WTC11 (cell line): ENCODE data around the gene EIF2D. TPM values are rescaled to one million over a fixed set of nuclear protein-coding genes. Genes with fewer than 3 reads are reported as not detected.

Experiments used
- ATAC-seq: fragments of 200-7000 bp; cut with Tn5 transposase; 2 replicates; pipeline ENCODE4 v1.10.0; 2021; ENCODE audit warnings: mild to moderate bottlenecking, moderate library complexity
- CTCF ChIA-PET: fragments of 300-600 bp; sonication (Branson Sonifier 250); formaldehyde crosslinking; loops from one replicate; lab custom pipeline; 2021; ENCODE audit warnings: antibody characterized with exemption; lab: Charles Lee
- POLR2A ChIA-PET: fragments of 350-600 bp; sonication (Branson Sonifier 250); formaldehyde crosslinking; loops from one replicate; lab custom pipeline; 2021; ENCODE audit warnings: antibody characterized with exemption; lab: Charles Lee
- DNase-seq: peaks from one replicate; pipeline ENCODE4 v3.0.0; 2021; ENCODE audit warnings: low spot score
- H3K27ac Mint-ChIP-seq: 2 replicates; pipeline ENCODE4 v1.8.0; 2021; ENCODE audit warnings: mixed read lengths
- H3K27me3 Mint-ChIP-seq: 2 replicates; pipeline ENCODE4 v1.8.0; 2021; ENCODE audit warnings: low read depth, mild to moderate bottlenecking, moderate library complexity, mixed read lengths
- H3K36me3 Mint-ChIP-seq: 2 replicates; pipeline ENCODE4 v1.8.0; 2021; ENCODE audit warnings: mixed read lengths
- H3K4me1 Mint-ChIP-seq: 2 replicates; pipeline ENCODE4 v1.8.0; 2022; ENCODE audit warnings: mixed read lengths
- H3K4me3 Mint-ChIP-seq: 2 replicates; pipeline ENCODE4 v1.8.0; 2021; ENCODE audit warnings: mild to moderate bottlenecking, moderate library complexity, mixed read lengths
- H3K9me3 Mint-ChIP-seq: 2 replicates; pipeline ENCODE4 v1.8.0; 2021; ENCODE audit warnings: mixed read lengths
- CREB1 ChIP-seq: sonication (generic); formaldehyde crosslinking; IDR thresholded peaks from 2 replicates; pipeline ENCODE4 v1.8.0; 2023; ENCODE audit warnings: mild to moderate bottlenecking, missing genetic modification reagents
- CREM ChIP-seq: sonication (generic); formaldehyde crosslinking; IDR thresholded peaks from 2 replicates; pipeline ENCODE4 v1.8.1; 2022; ENCODE audit warnings: mild to moderate bottlenecking, missing genetic modification reagents, moderate library complexity
- GABPB1 ChIP-seq: sonication (generic); formaldehyde crosslinking; IDR thresholded peaks from 2 replicates; pipeline ENCODE4 v1.8.1; 2023; ENCODE audit warnings: mild to moderate bottlenecking, missing genetic modification reagents
- GRHL2 ChIP-seq: fragments of 250-450 bp; sonication (Bioruptor Pico); IDR thresholded peaks from 2 replicates; pipeline ENCODE4 v1.8.0; 2022; ENCODE audit warnings: mild to moderate bottlenecking, moderate library complexity; ENCODE audit not compliant: insufficient replicate concordance, severe bottlenecking
- IRF2 ChIP-seq: sonication (generic); formaldehyde crosslinking; IDR thresholded peaks from 2 replicates; pipeline ENCODE4 v1.8.0; 2022; ENCODE audit warnings: low read depth, missing genetic modification reagents, borderline replicate concordance
- RORB ChIP-seq: fragments of 250-450 bp; sonication (Bioruptor Pico); IDR thresholded peaks from 2 replicates; pipeline ENCODE4 v1.9.0; 2021; ENCODE audit warnings: mild to moderate bottlenecking
- SMAD4 ChIP-seq: sonication (generic); formaldehyde crosslinking; IDR thresholded peaks from 2 replicates; pipeline ENCODE4 v1.8.0; 2022; ENCODE audit warnings: mild to moderate bottlenecking, missing genetic modification reagents
- SP1 ChIP-seq: sonication (generic); formaldehyde crosslinking; conservative IDR thresholded peaks from 2 replicates; pipeline ENCODE4 v1.8.1; 2022; ENCODE audit warnings: missing genetic modification reagents
- ZBTB21 ChIP-seq: sonication (generic); formaldehyde crosslinking; IDR thresholded peaks from 2 replicates; pipeline ENCODE4 v1.8.1; 2023; ENCODE audit warnings: mild to moderate bottlenecking, missing genetic modification reagents, borderline replicate concordance
- ZNF219 ChIP-seq: sonication (generic); formaldehyde crosslinking; IDR thresholded peaks from 2 replicates; pipeline ENCODE4 v1.8.0; 2023; ENCODE audit warnings: missing genetic modification reagents, mild to moderate bottlenecking, borderline replicate concordance
- ZNF416 ChIP-seq: fragments of 250-450 bp; sonication (Bioruptor Pico); IDR thresholded peaks from 2 replicates; pipeline ENCODE4 v1.9.0; 2021; ENCODE audit warnings: mild to moderate bottlenecking, inconsistent platforms
- total RNA-seq: library from RNA; stranded (reverse); gene quantifications from 3 replicates; pipeline ENCODE4 v1.2.3, GENCODE V29; 2021
- TF ChIP-seq, protein P1 (sequence below): fragments of 200-600 bp; IDR thresholded peaks from 2 replicates; pipeline ENCODE4 v1.8.0; 2022; ENCODE audit warnings: antibody characterized with exemption
- TF ChIP-seq, protein P2 (sequence below): sonication (generic); formaldehyde crosslinking; IDR thresholded peaks from 2 replicates; pipeline ENCODE4 v1.8.1; 2023; ENCODE audit warnings: mild to moderate bottlenecking, missing genetic modification reagents, borderline replicate concordance
- TF ChIP-seq, protein P3 (sequence below): sonication (generic); formaldehyde crosslinking; IDR thresholded peaks from 2 replicates; pipeline ENCODE4 v1.8.0; 2022; ENCODE audit warnings: mild to moderate bottlenecking, missing genetic modification reagents
- TF ChIP-seq, protein P4 (sequence below): sonication (generic); formaldehyde crosslinking; IDR thresholded peaks from 2 replicates; pipeline ENCODE4 v1.8.1; 2023; ENCODE audit warnings: mild to moderate bottlenecking, missing genetic modification reagents
- TF ChIP-seq, protein P5 (sequence below): sonication (generic); formaldehyde crosslinking; conservative IDR thresholded peaks from 2 replicates; pipeline ENCODE4 v1.8.1; 2022; ENCODE audit warnings: mild to moderate bottlenecking, missing genetic modification reagents
- TF ChIP-seq, protein P6 (sequence below): sonication (generic); formaldehyde crosslinking; IDR thresholded peaks from 2 replicates; pipeline ENCODE4 v1.8.1; 2023; ENCODE audit warnings: mild to moderate bottlenecking, missing genetic modification reagents, moderate library complexity
- TF ChIP-seq, protein P7 (sequence below): sonication (generic); formaldehyde crosslinking; IDR thresholded peaks from 2 replicates; pipeline ENCODE4 v1.8.0; 2022; ENCODE audit warnings: mild to moderate bottlenecking, missing genetic modification reagents
- TF ChIP-seq, protein P8 (sequence below): sonication (generic); formaldehyde crosslinking; IDR thresholded peaks from 2 replicates; pipeline ENCODE4 v1.8.0; 2022; ENCODE audit warnings: mild to moderate bottlenecking, missing genetic modification reagents

EIF2D gene
- total RNA-seq, 1 experiment from 2014 or later, result 35.7 TPM

DNA sequence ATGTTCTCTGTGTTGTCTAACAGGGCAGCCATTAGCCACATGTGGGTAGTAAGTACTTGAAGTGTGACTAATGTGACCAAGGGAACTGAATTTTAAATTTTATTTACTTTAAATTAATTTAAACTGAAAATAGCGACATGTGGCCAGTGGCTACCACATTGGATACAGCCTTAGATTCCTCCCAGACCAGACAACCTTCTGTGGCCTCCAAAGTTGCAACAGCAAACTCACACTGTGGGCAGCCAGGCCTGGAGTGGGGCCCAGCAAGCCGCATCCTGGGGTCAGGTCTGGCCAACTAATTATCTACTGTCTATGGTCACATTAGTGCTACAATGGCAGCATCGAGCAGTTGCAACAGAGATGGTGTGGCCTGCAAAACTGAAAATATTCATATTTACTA lies 11.7 kb downstream of the EIF2D start:
- ATAC-seq (no peak), DNase-seq (no peak)
- Mint-ChIP-seq H3K27ac (no peak overlapping the region), H3K27me3 (no peaks in the 10 kb centered on the region), H3K36me3 (peaks cover 41% of the 10 kb centered on the region), H3K4me3 (no peak overlapping the region), H3K9me3 (no peaks in the 10 kb centered on the region), H3K4me1 (no peaks in the 10 kb centered on the region)
- TF ChIP-seq ZNF416 (CRISPR knock-in tag) (no peak), ZBTB21 (CRISPR knock-in tag) (no peak), GRHL2 (CRISPR knock-in tag) (no peak), GABPB1 (CRISPR knock-in tag) (no peak), IRF2 (CRISPR knock-in tag) (no peak), CREM (CRISPR knock-in tag) (no peak)
- TF ChIP-seq, protein P1, sequence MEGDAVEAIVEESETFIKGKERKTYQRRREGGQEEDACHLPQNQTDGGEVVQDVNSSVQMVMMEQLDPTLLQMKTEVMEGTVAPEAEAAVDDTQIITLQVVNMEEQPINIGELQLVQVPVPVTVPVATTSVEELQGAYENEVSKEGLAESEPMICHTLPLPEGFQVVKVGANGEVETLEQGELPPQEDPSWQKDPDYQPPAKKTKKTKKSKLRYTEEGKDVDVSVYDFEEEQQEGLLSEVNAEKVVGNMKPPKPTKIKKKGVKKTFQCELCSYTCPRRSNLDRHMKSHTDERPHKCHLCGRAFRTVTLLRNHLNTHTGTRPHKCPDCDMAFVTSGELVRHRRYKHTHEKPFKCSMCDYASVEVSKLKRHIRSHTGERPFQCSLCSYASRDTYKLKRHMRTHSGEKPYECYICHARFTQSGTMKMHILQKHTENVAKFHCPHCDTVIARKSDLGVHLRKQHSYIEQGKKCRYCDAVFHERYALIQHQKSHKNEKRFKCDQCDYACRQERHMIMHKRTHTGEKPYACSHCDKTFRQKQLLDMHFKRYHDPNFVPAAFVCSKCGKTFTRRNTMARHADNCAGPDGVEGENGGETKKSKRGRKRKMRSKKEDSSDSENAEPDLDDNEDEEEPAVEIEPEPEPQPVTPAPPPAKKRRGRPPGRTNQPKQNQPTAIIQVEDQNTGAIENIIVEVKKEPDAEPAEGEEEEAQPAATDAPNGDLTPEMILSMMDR, result no peak
- TF ChIP-seq, protein P2, sequence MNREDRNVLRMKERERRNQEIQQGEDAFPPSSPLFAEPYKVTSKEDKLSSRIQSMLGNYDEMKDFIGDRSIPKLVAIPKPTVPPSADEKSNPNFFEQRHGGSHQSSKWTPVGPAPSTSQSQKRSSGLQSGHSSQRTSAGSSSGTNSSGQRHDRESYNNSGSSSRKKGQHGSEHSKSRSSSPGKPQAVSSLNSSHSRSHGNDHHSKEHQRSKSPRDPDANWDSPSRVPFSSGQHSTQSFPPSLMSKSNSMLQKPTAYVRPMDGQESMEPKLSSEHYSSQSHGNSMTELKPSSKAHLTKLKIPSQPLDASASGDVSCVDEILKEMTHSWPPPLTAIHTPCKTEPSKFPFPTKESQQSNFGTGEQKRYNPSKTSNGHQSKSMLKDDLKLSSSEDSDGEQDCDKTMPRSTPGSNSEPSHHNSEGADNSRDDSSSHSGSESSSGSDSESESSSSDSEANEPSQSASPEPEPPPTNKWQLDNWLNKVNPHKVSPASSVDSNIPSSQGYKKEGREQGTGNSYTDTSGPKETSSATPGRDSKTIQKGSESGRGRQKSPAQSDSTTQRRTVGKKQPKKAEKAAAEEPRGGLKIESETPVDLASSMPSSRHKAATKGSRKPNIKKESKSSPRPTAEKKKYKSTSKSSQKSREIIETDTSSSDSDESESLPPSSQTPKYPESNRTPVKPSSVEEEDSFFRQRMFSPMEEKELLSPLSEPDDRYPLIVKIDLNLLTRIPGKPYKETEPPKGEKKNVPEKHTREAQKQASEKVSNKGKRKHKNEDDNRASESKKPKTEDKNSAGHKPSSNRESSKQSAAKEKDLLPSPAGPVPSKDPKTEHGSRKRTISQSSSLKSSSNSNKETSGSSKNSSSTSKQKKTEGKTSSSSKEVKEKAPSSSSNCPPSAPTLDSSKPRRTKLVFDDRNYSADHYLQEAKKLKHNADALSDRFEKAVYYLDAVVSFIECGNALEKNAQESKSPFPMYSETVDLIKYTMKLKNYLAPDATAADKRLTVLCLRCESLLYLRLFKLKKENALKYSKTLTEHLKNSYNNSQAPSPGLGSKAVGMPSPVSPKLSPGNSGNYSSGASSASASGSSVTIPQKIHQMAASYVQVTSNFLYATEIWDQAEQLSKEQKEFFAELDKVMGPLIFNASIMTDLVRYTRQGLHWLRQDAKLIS (CRISPR knock-in tag), result no peak
- TF ChIP-seq, protein P3, sequence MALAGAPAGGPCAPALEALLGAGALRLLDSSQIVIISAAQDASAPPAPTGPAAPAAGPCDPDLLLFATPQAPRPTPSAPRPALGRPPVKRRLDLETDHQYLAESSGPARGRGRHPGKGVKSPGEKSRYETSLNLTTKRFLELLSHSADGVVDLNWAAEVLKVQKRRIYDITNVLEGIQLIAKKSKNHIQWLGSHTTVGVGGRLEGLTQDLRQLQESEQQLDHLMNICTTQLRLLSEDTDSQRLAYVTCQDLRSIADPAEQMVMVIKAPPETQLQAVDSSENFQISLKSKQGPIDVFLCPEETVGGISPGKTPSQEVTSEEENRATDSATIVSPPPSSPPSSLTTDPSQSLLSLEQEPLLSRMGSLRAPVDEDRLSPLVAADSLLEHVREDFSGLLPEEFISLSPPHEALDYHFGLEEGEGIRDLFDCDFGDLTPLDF (CRISPR knock-in tag), result no peak
- TF ChIP-seq, protein P4, sequence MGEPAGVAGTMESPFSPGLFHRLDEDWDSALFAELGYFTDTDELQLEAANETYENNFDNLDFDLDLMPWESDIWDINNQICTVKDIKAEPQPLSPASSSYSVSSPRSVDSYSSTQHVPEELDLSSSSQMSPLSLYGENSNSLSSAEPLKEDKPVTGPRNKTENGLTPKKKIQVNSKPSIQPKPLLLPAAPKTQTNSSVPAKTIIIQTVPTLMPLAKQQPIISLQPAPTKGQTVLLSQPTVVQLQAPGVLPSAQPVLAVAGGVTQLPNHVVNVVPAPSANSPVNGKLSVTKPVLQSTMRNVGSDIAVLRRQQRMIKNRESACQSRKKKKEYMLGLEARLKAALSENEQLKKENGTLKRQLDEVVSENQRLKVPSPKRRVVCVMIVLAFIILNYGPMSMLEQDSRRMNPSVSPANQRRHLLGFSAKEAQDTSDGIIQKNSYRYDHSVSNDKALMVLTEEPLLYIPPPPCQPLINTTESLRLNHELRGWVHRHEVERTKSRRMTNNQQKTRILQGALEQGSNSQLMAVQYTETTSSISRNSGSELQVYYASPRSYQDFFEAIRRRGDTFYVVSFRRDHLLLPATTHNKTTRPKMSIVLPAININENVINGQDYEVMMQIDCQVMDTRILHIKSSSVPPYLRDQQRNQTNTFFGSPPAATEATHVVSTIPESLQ (CRISPR knock-in tag), result no peak
- TF ChIP-seq, protein P5, sequence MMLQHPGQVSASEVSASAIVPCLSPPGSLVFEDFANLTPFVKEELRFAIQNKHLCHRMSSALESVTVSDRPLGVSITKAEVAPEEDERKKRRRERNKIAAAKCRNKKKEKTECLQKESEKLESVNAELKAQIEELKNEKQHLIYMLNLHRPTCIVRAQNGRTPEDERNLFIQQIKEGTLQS (CRISPR knock-in tag), result no peak
- CTCF ChIA-PET, result no interaction called here
- POLR2A ChIA-PET, result no interaction called here

DNA sequence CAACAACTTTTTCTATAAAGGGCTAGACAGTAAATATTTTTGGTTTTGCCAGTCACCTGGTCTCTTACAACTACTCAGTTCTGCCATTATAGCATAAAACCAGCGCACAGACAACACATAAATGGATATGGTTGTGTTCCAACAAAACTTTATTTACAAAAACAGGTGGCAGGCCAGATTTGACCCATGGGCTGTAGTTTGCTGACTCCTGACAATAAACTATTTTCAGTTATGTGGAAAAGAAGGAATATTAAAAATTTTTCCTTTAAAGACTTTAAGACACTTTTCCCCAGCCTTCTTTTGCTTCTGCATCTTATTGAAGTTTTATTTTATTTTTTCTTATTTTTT lies 16.0 kb downstream of the EIF2D start:
- Mint-ChIP-seq H3K36me3 (peaks cover 49% of the 10 kb centered on the region), H3K9me3 (no peaks in the 10 kb centered on the region), H3K27me3 (no peaks in the 10 kb centered on the region), H3K4me3 (no peak overlapping the region), H3K4me1 (no peaks in the 10 kb centered on the region), H3K27ac (no peak overlapping the region)
- ATAC-seq, result no peak
- POLR2A ChIA-PET, result no interaction called here
- CTCF ChIA-PET, result no interaction called here
- DNase-seq, result no peak
- TF ChIP-seq RORB (CRISPR knock-in tag) (no peak), SMAD4 (CRISPR knock-in tag) (no peak), CREB1 (CRISPR knock-in tag) (no peak), SP1 (CRISPR knock-in tag) (no peak), ZNF219 (CRISPR knock-in tag) (no peak), ZBTB21 (CRISPR knock-in tag) (no peak)
- TF ChIP-seq, protein P6, sequence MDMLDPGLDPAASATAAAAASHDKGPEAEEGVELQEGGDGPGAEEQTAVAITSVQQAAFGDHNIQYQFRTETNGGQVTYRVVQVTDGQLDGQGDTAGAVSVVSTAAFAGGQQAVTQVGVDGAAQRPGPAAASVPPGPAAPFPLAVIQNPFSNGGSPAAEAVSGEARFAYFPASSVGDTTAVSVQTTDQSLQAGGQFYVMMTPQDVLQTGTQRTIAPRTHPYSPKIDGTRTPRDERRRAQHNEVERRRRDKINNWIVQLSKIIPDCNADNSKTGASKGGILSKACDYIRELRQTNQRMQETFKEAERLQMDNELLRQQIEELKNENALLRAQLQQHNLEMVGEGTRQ (CRISPR knock-in tag), result no peak
- TF ChIP-seq, protein P2 (CRISPR knock-in tag), result no peak
- TF ChIP-seq, protein P7, sequence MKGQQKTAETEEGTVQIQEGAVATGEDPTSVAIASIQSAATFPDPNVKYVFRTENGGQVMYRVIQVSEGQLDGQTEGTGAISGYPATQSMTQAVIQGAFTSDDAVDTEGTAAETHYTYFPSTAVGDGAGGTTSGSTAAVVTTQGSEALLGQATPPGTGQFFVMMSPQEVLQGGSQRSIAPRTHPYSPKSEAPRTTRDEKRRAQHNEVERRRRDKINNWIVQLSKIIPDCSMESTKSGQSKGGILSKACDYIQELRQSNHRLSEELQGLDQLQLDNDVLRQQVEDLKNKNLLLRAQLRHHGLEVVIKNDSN (CRISPR knock-in tag), result no peak
- TF ChIP-seq, protein P5 (CRISPR knock-in tag), result no peak
- TF ChIP-seq, protein P8, sequence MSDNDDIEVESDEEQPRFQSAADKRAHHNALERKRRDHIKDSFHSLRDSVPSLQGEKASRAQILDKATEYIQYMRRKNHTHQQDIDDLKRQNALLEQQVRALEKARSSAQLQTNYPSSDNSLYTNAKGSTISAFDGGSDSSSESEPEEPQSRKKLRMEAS (CRISPR knock-in tag), result no peak
